IMR-90 (cell line): ENCODE data around the gene PARVG.

Experiments
- BHLHE40 ChIP-seq: fragments of 150-350 bp; IDR thresholded peaks from 2 replicates; pipeline ENCODE4 v1.6.1; 2016; ENCODE audit warnings: mild to moderate bottlenecking, low read depth, low read length
- CEBPB ChIP-seq: IDR thresholded peaks from 2 replicates; pipeline ENCODE4 v1.6.1; 2012; ENCODE audit warnings: low read depth, low read length, improper control_type of control experiment
- CHD1 ChIP-seq: IDR thresholded peaks from 2 replicates; pipeline ENCODE4 v1.6.1; 2012; ENCODE audit warnings: low read depth, low read length, improper control_type of control experiment
- ELK1 ChIP-seq: fragments of 150-350 bp; IDR thresholded peaks from 2 replicates; pipeline ENCODE4 v1.6.1; 2016; ENCODE audit warnings: low read depth, mild to moderate bottlenecking, low read length, moderate library complexity, borderline replicate concordance
- FOS ChIP-seq: fragments of 150-350 bp; IDR thresholded peaks from 2 replicates; pipeline ENCODE4 v1.6.1; 2016; ENCODE audit warnings: low read depth, low read length
- MAFK ChIP-seq: IDR thresholded peaks from 2 replicates; pipeline ENCODE4 v1.6.1; 2012; ENCODE audit warnings: low read depth, low read length, improper control_type of control experiment
- MAZ ChIP-seq: IDR thresholded peaks from 2 replicates; pipeline ENCODE4 v1.6.1; 2012; ENCODE audit warnings: low read depth, mild to moderate bottlenecking, low read length, improper control_type of control experiment, moderate library complexity, borderline replicate concordance
- MXI1 ChIP-seq: IDR thresholded peaks from 2 replicates; pipeline ENCODE4 v1.6.1; 2012; ENCODE audit warnings: low read depth, mild to moderate bottlenecking, low read length, moderate library complexity, borderline replicate concordance
- POLR2A ChIP-seq: IDR thresholded peaks from 2 replicates; pipeline ENCODE4 v1.6.1; 2012; ENCODE audit warnings: mild to moderate bottlenecking, low read depth, low read length
- RAD21 ChIP-seq: IDR thresholded peaks from 2 replicates; pipeline ENCODE4 v1.6.1; 2012; ENCODE audit warnings: low read length, improper control_type of control experiment
- RFX5 ChIP-seq: IDR thresholded peaks from 2 replicates; pipeline ENCODE4 v1.8.0; 2012; ENCODE audit warnings: low read depth, mild to moderate bottlenecking, low read length, moderate library complexity
- TF ChIP-seq, protein P1 (sequence below): conservative IDR thresholded peaks from 2 replicates; pipeline ENCODE4 v1.5.1; 2012; ENCODE audit warnings: mild to moderate bottlenecking, low read depth, low read length, improper control_type of control experiment
- TF ChIP-seq, protein P2 (sequence below): fragments of 150-350 bp; IDR thresholded peaks from 2 replicates; pipeline ENCODE4 v1.6.1; 2017; ENCODE audit warnings: mild to moderate bottlenecking, antibody characterized with exemption, low read length, low read depth

DNA sequence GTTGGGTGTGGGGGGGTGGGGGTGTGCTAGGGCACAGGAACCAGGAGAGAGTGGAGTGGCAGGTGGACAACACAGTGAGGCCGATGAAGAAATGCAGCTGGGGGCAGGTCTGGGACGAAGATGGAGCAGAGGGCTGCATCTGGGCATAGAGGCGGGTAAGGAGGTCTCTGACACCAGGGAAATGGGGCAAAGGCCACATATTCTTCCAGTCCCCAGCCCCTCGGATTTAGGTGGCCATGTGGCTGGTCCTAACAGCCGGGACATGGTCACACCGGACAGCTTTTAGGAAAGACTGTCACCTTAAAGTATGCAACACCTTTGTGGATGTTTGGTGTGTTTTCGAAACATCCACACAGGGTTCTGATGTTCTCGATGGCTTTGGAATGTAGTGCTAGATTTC is 5.0 kb upstream of the PARVG start:
- TF ChIP-seq, protein P1, sequence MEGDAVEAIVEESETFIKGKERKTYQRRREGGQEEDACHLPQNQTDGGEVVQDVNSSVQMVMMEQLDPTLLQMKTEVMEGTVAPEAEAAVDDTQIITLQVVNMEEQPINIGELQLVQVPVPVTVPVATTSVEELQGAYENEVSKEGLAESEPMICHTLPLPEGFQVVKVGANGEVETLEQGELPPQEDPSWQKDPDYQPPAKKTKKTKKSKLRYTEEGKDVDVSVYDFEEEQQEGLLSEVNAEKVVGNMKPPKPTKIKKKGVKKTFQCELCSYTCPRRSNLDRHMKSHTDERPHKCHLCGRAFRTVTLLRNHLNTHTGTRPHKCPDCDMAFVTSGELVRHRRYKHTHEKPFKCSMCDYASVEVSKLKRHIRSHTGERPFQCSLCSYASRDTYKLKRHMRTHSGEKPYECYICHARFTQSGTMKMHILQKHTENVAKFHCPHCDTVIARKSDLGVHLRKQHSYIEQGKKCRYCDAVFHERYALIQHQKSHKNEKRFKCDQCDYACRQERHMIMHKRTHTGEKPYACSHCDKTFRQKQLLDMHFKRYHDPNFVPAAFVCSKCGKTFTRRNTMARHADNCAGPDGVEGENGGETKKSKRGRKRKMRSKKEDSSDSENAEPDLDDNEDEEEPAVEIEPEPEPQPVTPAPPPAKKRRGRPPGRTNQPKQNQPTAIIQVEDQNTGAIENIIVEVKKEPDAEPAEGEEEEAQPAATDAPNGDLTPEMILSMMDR, result no peak
- TF ChIP-seq RAD21 (no peak), POLR2A (no peak), MAZ (no peak), MAFK (no peak), CEBPB (no peak), FOS (no peak), BHLHE40 (no peak), CHD1 (no peak), RFX5 (no peak), MXI1 (no peak), ELK1 (no peak)
- TF ChIP-seq, protein P2, sequence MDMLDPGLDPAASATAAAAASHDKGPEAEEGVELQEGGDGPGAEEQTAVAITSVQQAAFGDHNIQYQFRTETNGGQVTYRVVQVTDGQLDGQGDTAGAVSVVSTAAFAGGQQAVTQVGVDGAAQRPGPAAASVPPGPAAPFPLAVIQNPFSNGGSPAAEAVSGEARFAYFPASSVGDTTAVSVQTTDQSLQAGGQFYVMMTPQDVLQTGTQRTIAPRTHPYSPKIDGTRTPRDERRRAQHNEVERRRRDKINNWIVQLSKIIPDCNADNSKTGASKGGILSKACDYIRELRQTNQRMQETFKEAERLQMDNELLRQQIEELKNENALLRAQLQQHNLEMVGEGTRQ, result no peak
